ENCODE data around the gene GABPA. TPM values are rescaled to one million over a fixed set of nuclear protein-coding genes. Genes with fewer than 3 reads are reported as not detected.

The GABPA gene
- total RNA-seq, 1 experiment from 2014 or later = 20.4 TPM

DNA sequence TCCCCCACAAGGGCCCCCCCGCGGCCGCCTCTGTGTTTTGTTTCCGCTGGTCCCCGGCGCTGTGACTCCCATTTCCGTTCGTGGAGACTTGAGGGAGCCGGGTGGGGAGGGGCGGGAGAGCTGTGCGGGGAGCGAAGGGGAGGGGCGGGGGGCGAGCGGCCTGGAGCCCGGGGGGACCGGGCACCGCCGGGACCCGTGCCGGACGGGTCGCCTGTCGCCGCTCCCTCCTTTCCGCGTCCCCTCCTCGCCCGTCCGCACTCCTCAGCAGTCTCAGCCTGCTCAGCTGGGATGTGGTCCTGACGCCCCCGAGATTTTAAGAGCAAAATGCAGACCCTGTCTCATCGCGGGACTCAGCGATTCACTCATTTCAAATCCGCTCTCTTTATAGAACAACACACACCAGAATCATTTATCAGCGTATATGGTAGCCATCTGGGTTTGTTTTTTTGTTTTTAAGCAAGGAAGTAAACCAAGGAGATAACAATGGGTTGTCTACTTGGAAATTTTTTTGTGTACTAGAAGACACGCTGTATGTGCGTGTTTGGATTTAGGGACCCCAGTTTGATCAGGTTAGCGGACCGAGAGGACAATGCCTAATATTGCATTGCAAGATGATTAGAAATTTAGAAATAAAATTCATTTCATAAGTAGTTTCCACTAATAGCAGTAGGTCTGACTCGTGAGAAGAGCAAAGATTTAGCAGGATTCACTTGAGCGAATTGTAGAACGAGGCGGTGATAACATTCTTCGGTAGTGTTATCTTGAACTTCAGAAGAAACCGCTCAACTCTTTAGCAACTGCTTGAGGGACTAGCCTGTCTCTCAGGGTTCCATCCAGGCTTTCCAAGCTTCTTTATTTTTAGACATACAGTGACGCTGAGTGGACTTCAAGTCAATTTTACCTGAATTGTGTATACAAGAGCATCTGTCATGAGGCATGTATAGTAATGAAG is 1.1 kb downstream of the GABPA start:
- H3K27me3 ChIP-seq (ENCODE audit: insufficient read depth, low read length) = no peaks in the 10 kb centered on the region
- H3K18ac ChIP-seq (ENCODE audit: insufficient read length, low read depth, low read length) = no peak overlapping the region
- no peak overlapping the region for H2AK5ac ChIP-seq (ENCODE audit: insufficient read length, low read length)
- no peak overlapping the region for H2BK15ac ChIP-seq (ENCODE audit: low read depth, low read length)
- H3K14ac ChIP-seq (ENCODE audit: insufficient read depth, low read length) = peak overlapping the region; percentile 97
- H2BK12ac ChIP-seq (ENCODE audit: insufficient read length, low read depth, low read length) = no peak overlapping the region
- no peak overlapping the region for H2BK120ac ChIP-seq (ENCODE audit: low read depth, low read length, poor library complexity, severe bottlenecking)
- peaks cover 7% of the 10 kb centered on the region for H3K79me1 ChIP-seq (ENCODE audit: insufficient read depth, low read depth, low read length, poor library complexity, severe bottlenecking)
- H2BK20ac ChIP-seq (ENCODE audit: low read depth, low read length, poor library complexity, severe bottlenecking) = no peak overlapping the region
- peak overlapping the region; percentile 100 for H3K4me3 Mint-ChIP-seq
- H3K9me3 ChIP-seq (ENCODE audit: control insufficient read depth, low read depth, low read length) = no peaks in the 10 kb centered on the region
- H2AFZ ChIP-seq (ENCODE audit: low read length) = no peak overlapping the region
- no peak for DNase-seq
- peak overlapping the region; percentile 97 for H3K9ac ChIP-seq (ENCODE audit: extremely low read depth, insufficient read length, low read length)
- H3K4me1 Mint-ChIP-seq = peaks cover 23 to 27% of the 10 kb centered on the region in 2 experiments
- H3K23me2 ChIP-seq (ENCODE audit: insufficient read length, low read depth, low read length, poor library complexity, severe bottlenecking) = peaks cover 11% of the 10 kb centered on the region
- no peak overlapping the region for H4K91ac ChIP-seq (ENCODE audit: insufficient read length, low read depth, low read length)
- peaks cover 2 to 5% of the 10 kb centered on the region in 2 experiments; a peak in 3 of 5 replicates for H3K9me3 Mint-ChIP-seq
- no peak overlapping the region for H3K4ac ChIP-seq (ENCODE audit: low read depth, low read length)
- WGBS (ENCODE audit: extremely low coverage, insufficient read length, low lambda C conversion rate) = no CpG with 5 or more reads among the region's 48 CpGs
- no peak overlapping the region for H3K23ac ChIP-seq (ENCODE audit: insufficient read length, low read depth, low read length)
- no peaks in the 10 kb centered on the region for H4K20me1 ChIP-seq (ENCODE audit: control insufficient read depth, insufficient read depth, insufficient read length)
- H3K27ac ChIP-seq (ENCODE audit: insufficient read length, low read depth, low read length) = peak overlapping the region; percentile 67
- H3T11ph ChIP-seq (ENCODE audit: low read length) = no peak overlapping the region
- H3K36me3 Mint-ChIP-seq (ENCODE audit: insufficient read depth in 1 of 3, low read depth in 3 of 3) = peaks cover 0 to 3% (median 2%) of the 10 kb centered on the region in 3 experiments; a peak in 3 of 7 replicates
- no peak overlapping the region for H4K5ac ChIP-seq (ENCODE audit: insufficient read length, low read depth, low read length)
- H3K79me2 ChIP-seq (ENCODE audit: insufficient read depth, low read length) = peaks cover 27% of the 10 kb centered on the region; the same call in 1 of the 2 replicates
- H3K27me3 Mint-ChIP-seq (ENCODE audit: low read depth) = no peaks in the 10 kb centered on the region
- TF ChIP-seq, protein P1, sequence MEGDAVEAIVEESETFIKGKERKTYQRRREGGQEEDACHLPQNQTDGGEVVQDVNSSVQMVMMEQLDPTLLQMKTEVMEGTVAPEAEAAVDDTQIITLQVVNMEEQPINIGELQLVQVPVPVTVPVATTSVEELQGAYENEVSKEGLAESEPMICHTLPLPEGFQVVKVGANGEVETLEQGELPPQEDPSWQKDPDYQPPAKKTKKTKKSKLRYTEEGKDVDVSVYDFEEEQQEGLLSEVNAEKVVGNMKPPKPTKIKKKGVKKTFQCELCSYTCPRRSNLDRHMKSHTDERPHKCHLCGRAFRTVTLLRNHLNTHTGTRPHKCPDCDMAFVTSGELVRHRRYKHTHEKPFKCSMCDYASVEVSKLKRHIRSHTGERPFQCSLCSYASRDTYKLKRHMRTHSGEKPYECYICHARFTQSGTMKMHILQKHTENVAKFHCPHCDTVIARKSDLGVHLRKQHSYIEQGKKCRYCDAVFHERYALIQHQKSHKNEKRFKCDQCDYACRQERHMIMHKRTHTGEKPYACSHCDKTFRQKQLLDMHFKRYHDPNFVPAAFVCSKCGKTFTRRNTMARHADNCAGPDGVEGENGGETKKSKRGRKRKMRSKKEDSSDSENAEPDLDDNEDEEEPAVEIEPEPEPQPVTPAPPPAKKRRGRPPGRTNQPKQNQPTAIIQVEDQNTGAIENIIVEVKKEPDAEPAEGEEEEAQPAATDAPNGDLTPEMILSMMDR (conservative IDR thresholded peaks at IDR 0.05) = no peak
- H3K4me2 ChIP-seq (ENCODE audit: insufficient read depth, insufficient read length, low read length) = peak overlapping the region; percentile 88
- no peaks in the 10 kb centered on the region for H3K4me1 ChIP-seq (ENCODE audit: insufficient read depth, low read length)
- peak overlapping the region; percentile 98 to 99 (median 99) for H3K27ac Mint-ChIP-seq
- H4K8ac ChIP-seq (replicated peaks; ENCODE audit: insufficient read length, low read depth, low read length) = no peak overlapping the region
- no peak overlapping the region for H2BK5ac ChIP-seq (ENCODE audit: insufficient read length, low read length)
- H3K56ac ChIP-seq (ENCODE audit: insufficient read length, low read depth, low read length) = no peak overlapping the region

Data from H9 (cell line).